Endothelial cell of umbilical vein (primary cell): ENCODE results near the gene FAM193B.

Experiments
- CTCF ChIP-seq, 2 donors: IDR thresholded peaks; 1 replicate in 1 of 2; 2 replicates in 1 of 2; pipeline ENCODE4 v1.5.1; 2011; ENCODE audit warnings: low read length in 2 of 2, mild to moderate bottlenecking in 2 of 2, moderate library complexity in 2 of 2, control low read depth in 1 of 2, inconsistent platforms in 1 of 2, low read depth in 1 of 2; ENCODE audit not compliant: insufficient read depth in 1 of 2; ENCODE audit errors: extremely low read depth in 1 of 2
- MAX ChIP-seq: IDR thresholded peaks from 2 replicates; pipeline ENCODE4 v1.6.1; 2011; ENCODE audit not compliant: insufficient read depth, insufficient read length
- POLR2A ChIP-seq: IDR thresholded peaks from 2 replicates; pipeline ENCODE4 v1.6.1; 2012; ENCODE audit warnings: low read depth, mild to moderate bottlenecking, control low read depth, low read length
- POLR2AphosphoS5 ChIP-seq: IDR thresholded peaks from 2 replicates; pipeline ENCODE4 v1.6.1; 2012; ENCODE audit warnings: low read depth, mild to moderate bottlenecking, control low read depth, low read length, moderate library complexity; ENCODE audit not compliant: insufficient read depth

- no peak for TF ChIP-seq MAX
- no peak for TF ChIP-seq POLR2AphosphoS5
- no peak for TF ChIP-seq CTCF (IDR thresholded peaks at IDR 0.05; ENCODE audit: extremely low read depth in 1 of 2, insufficient read depth in 1 of 2, low read depth in 1 of 2, low read length in 2 of 2)
- TF ChIP-seq POLR2A = no peak
These were observed 5.9 kb downstream of the FAM193B start for GRCh38 chr5:177548495-177548894.
